ENCODE data around the gene AMIGO2. TPM values are rescaled to one million over a fixed set of nuclear protein-coding genes. Genes with fewer than 3 reads are reported as not detected.

AMIGO2 gene
- total and polyA plus RNA-seq, 9 of the 15 experiments (the other 6 are each of a cell fraction or from before 2014, with no cell fraction given), result 2.0 to 8.3 (median 3.8) TPM

GRCh38 chr12:47078733-47079467, 859 bp downstream of the AMIGO2 start:
- 4% methylated on average over 17 of the region's 17 CpGs for WGBS (ENCODE audit: insufficient coverage, low coverage, missing lambda C conversion rate)
- TSS peak; percentile 70 for BruUV-seq (replicated peaks)
- Histone ChIP-seq H3K27me3 (ENCODE audit: control insufficient read depth in 2 of 2, insufficient read depth in 2 of 2, low read length in 2 of 2) (no peaks in the 10 kb centered on the region; a peak in 1 of 5 replicates), H2AFZ (ENCODE audit: low read depth, low read length) (peak overlapping the region; percentile 93), H3K9ac (ENCODE audit: insufficient read depth in 1 of 2, low read depth in 2 of 2, low read length in 2 of 2) (peak overlapping the region; percentile 58 to 92), H3K79me2 (ENCODE audit: control insufficient read depth, insufficient read depth, low read length) (no peaks in the 10 kb centered on the region; the same call in 2 of the 3 replicates), H3K27ac (ENCODE audit: extremely low read depth, low read depth, low read length) (peak overlapping the region; percentile 41), H3K4me2 (ENCODE audit: insufficient read depth, low read length) (peak overlapping the region; percentile 87), H3K4me1 (replicated peaks in 1 of 2; ENCODE audit: control insufficient read depth in 2 of 2, insufficient read depth in 2 of 2, low read length in 2 of 2) (peaks cover 13 to 19% of the 10 kb centered on the region in 2 experiments), H3K9me3 (replicated peaks; ENCODE audit: control insufficient read depth, insufficient read depth, low read depth, low read length) (no peaks in the 10 kb centered on the region), H3K36me3 (ENCODE audit: control insufficient read depth, insufficient read depth, low read length) (no peaks in the 10 kb centered on the region), H4K20me1 (replicated peaks; ENCODE audit: control insufficient read depth, insufficient read depth, low read length) (no peaks in the 10 kb centered on the region), H3K9me1 (ENCODE audit: control insufficient read depth, insufficient read depth, low read length) (no peaks in the 10 kb centered on the region), H3K4me3 (peak overlapping the region; percentile 53)
- FAIRE-seq, result no peak
- intact Hi-C loops (cut with micrococcal nuclease), result loop anchor here (2.0 kb wide), 2 partner anchors 136 to 230 kb away; no protein-coding TSS in a partner anchor
- peak in 3 of 4 experiments; percentile 10 to 41 (median 34) for DNase-seq (ENCODE audit: extremely low read depth in 1 of 4, low spot score in 3 of 4)
- POLR2A ChIA-PET, result interaction anchor here (1.0 to 3.1 kb wide), 6 partner anchors 9 to 300 kb away, joined by 3 to 21 read pairs (median 4); no protein-coding TSS in a partner anchor
- CTCF ChIA-PET (ENCODE audit: low intra/inter-chr PET ratio), result no interaction called here
- ATAC-seq, result peak; percentile 45; the same call in 2 of the 3 replicates
- in situ Hi-C loops (cut with MboI), result no loop called here
- TF ChIP-seq NELFE (IDR thresholded peaks at IDR 0.05; ENCODE audit: insufficient read depth, insufficient read length) (no peak), RBFOX2 (IDR thresholded peaks at IDR 0.05; ENCODE audit: low read depth, low read length) (no peak), GABPB1 (CRISPR knock-in tag; IDR thresholded peaks at IDR 0.05) (no peak), ZNF592 (IDR thresholded peaks at IDR 0.05) (0 out of 2 replicates have a peak, but pooled peaks have one; percentile 5)
